MCF 10A (cell line): ENCODE measurements around the gene PDIA5. TPM values are rescaled to one million over a fixed set of nuclear protein-coding genes. Genes with fewer than 3 reads are reported as not detected.

Experiments used
- microRNA-seq: library from miRNA; unstranded; fragments of <30 nt; microRNA quantifications from one replicate; pipeline ENCODE4 v1.2.0, GENCODE V29; 2022
- total RNA-seq: library from RNA; stranded (reverse); gene quantifications from 2 replicates; pipeline ENCODE4 v1.2.3, GENCODE V29; 2022

PDIA5 gene
- total RNA-seq, 1 experiment from 2014 or later, result 47.7 TPM

Small RNAs within 50 kb of the gene (microRNA-seq; reads per million reads assigned to microRNA genes)
- gene MIR7110, result not detected

Other genes with a start within 250 kb of the PDIA5 start
- gene SEMA5B, start 39.3 kb upstream of the PDIA5 start, total RNA-seq, result not detected in 2 replicates
- gene SEC22A, start 134.9 kb downstream of the PDIA5 start, total RNA-seq, result 16.2 and 16.5 TPM in 2 replicates